ENCODE results near the gene PTPRG.

PTPRG gene

GRCh38 chr3:62211675-62212429 lies 650.5 kb downstream of the PTPRG start:
- DNase-seq, result no peak

GRCh38 chr3:62214850-62215249 lies 653.5 kb downstream of the PTPRG start:
- DNase-seq, result no peak

GRCh38 chr3:62220616-62221015 lies 659.2 kb downstream of the PTPRG start:
- no peak for DNase-seq

- no peak for DNase-seq
Measured at GRCh38 chr3:62225051-62225450, 663.7 kb downstream of the PTPRG start.

- no peak for DNase-seq
Measured at GRCh38 chr3:62226601-62227339, 665.4 kb downstream of the PTPRG start.

GRCh38 chr3:62228467-62228866 lies 667.1 kb downstream of the PTPRG start:
- DNase-seq, result no peak

GRCh38 chr3:62229211-62229610 lies 667.8 kb downstream of the PTPRG start:
- peak; percentile 82 for DNase-seq

GRCh38 chr3:62229908-62230307 lies 668.5 kb downstream of the PTPRG start:
- peak; percentile 30 for DNase-seq

GRCh38 chr3:62233065-62233464 lies 671.7 kb downstream of the PTPRG start:
- no peak for DNase-seq

- no peak for DNase-seq
Measured at GRCh38 chr3:62236016-62236415, 674.6 kb downstream of the PTPRG start.

- DNase-seq, result no peak
Measured at GRCh38 chr3:62237286-62237948, 676.0 kb downstream of the PTPRG start.

GRCh38 chr3:62238003-62238402 lies 676.6 kb downstream of the PTPRG start:
- no peak for DNase-seq

GRCh38 chr3:62238431-62238830 lies 677.1 kb downstream of the PTPRG start:
- no peak for DNase-seq

GRCh38 chr3:62241279-62241678 lies 679.9 kb downstream of the PTPRG start:
- peak; percentile 29 for DNase-seq

- DNase-seq, result no peak
Measured at GRCh38 chr3:62242831-62243509, 681.6 kb downstream of the PTPRG start.

GRCh38 chr3:62246094-62246493 lies 684.7 kb downstream of the PTPRG start:
- DNase-seq, result no peak

GRCh38 chr3:62246985-62247384 lies 685.6 kb downstream of the PTPRG start:
- no peak for DNase-seq

GRCh38 chr3:62248734-62249483 lies 687.5 kb downstream of the PTPRG start:
- DNase-seq, result no peak

- no peak for DNase-seq
Measured at GRCh38 chr3:62249484-62249776, 688.1 kb downstream of the PTPRG start.

GRCh38 chr3:62249855-62250543 lies 688.6 kb downstream of the PTPRG start:
- no peak for DNase-seq

GRCh38 chr3:62252438-62253157 lies 691.2 kb downstream of the PTPRG start:
- no peak for DNase-seq

All from NCI-H2227 treated with DMSO at 0.1 percent for 48 hours (cell line).